ENCODE data around the gene URM1. TPM values are rescaled to one million over a fixed set of nuclear protein-coding genes. Genes with fewer than 3 reads are reported as not detected.

The URM1 gene
- total and polyA plus RNA-seq, 10 of the 15 experiments (the other 5 are each of a cell fraction or from before 2014, with no cell fraction given) = 7.9 to 75.8 (median 63.7) TPM

DNA sequence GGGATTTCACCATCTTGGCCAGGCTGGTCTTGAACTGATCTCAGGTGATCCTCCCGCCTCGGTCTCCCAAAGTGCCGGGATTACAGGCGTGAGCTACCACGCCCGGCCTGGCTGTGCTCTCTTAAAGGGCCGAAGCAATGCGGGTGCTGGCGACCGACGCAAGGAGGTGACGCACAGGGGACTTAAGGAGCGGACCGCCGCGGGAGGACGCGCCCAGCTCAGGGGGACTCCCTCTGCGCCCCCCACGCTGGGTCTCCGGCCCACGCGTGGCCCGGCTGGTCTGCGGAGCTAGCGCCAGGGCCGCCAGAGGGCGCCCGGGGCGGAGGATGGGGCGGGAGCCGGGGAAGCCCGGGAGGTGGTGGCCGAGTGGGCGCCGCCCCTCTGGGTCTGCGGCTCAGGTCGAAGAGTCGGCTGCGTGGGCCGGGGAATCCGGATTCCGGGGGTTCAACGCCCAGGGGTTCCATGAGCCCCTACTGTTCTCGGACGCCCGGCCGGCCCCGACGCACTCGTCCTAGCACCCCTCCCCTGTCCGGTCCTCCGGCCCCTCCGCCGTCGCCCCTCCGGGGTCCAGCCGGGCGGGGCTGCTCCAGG is 49.0 kb downstream of the URM1 start (continued):
- TF ChIP-seq CUX1 (IDR thresholded peaks at IDR 0.05; ENCODE audit: insufficient replicate concordance, low read depth, low read length) (no peak), MAX (IDR thresholded peaks at IDR 0.05; ENCODE audit: low read depth, low read length) (no peak; the same call in 1 of the 2 replicates), RAD51 (IDR thresholded peaks at IDR 0.05) (no peak), ZSCAN29 (IDR thresholded peaks at IDR 0.05) (peak; percentile 86), BACH1 (IDR thresholded peaks at IDR 0.05; ENCODE audit: borderline replicate concordance) (peak; percentile 98), SIX5 (IDR thresholded peaks at IDR 0.05; ENCODE audit: low read depth, low read length, severe bottlenecking) (no peak), JUNB (IDR thresholded peaks at IDR 0.05) (no peak), MTA3 (IDR thresholded peaks at IDR 0.05; ENCODE audit: borderline replicate concordance, low read length) (no peak), SMAD1 (IDR thresholded peaks at IDR 0.05; ENCODE audit: low read depth, partially characterized antibody) (no peak), PKNOX1 (IDR thresholded peaks at IDR 0.05) (no peak), YY1 (IDR thresholded peaks at IDR 0.05; ENCODE audit: low read depth, low read length) (0 out of 2 replicates have a peak, but pooled peaks have one; percentile 49), IKZF1 (conservative IDR thresholded peaks at IDR 0.05) (peak; percentile 67), CREB1 (IDR thresholded peaks at IDR 0.05; ENCODE audit: low read depth) (no peak; the same call in 1 of the 2 replicates), RUNX3 (IDR thresholded peaks at IDR 0.05; ENCODE audit: low read length) (no peak; the same call in 1 of the 2 replicates), TCF7 (IDR thresholded peaks at IDR 0.05; ENCODE audit: borderline replicate concordance) (no peak), EP300 (IDR thresholded peaks at IDR 0.05; ENCODE audit: borderline replicate concordance in 1 of 2, control insufficient read depth in 1 of 2, low read depth in 2 of 2, low read length in 2 of 2) (no peak)
- TF ChIP-seq, protein P1, sequence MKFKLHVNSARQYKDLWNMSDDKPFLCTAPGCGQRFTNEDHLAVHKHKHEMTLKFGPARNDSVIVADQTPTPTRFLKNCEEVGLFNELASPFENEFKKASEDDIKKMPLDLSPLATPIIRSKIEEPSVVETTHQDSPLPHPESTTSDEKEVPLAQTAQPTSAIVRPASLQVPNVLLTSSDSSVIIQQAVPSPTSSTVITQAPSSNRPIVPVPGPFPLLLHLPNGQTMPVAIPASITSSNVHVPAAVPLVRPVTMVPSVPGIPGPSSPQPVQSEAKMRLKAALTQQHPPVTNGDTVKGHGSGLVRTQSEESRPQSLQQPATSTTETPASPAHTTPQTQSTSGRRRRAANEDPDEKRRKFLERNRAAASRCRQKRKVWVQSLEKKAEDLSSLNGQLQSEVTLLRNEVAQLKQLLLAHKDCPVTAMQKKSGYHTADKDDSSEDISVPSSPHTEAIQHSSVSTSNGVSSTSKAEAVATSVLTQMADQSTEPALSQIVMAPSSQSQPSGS (IDR thresholded peaks at IDR 0.05; ENCODE audit: low read length) = no peak
- TF ChIP-seq, protein P2, sequence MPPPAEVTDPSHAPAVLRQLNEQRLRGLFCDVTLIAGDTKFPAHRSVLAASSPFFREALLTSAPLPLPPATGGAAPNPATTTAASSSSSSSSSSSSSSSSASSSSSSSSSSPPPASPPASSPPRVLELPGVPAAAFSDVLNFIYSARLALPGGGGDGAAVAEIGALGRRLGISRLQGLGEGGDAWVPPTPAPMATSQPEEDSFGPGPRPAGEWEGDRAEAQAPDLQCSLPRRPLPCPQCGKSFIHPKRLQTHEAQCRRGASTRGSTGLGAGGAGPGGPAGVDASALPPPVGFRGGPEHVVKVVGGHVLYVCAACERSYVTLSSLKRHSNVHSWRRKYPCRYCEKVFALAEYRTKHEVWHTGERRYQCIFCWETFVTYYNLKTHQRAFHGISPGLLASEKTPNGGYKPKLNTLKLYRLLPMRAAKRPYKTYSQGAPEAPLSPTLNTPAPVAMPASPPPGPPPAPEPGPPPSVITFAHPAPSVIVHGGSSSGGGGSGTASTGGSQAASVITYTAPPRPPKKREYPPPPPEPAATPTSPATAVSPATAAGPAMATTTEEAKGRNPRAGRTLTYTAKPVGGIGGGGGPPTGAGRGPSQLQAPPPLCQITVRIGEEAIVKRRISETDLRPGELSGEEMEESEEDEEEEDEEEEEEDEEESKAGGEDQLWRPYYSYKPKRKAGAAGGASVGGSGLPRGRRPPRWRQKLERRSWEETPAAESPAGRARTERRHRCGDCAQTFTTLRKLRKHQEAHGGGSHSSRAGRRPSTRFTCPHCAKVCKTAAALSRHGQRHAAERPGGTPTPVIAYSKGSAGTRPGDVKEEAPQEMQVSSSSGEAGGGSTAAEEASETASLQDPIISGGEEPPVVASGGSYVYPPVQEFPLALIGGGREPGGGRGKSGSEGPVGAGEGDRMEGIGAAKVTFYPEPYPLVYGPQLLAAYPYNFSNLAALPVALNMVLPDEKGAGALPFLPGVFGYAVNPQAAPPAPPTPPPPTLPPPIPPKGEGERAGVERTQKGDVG (CRISPR knock-in tag; IDR thresholded peaks at IDR 0.05) = no peak

Measured in GM12878 (cell line).